Stimulated activated CD4-positive, alpha-beta T cell treated with anti-CD3 and anti-CD28 coated beads, Interleukin-4, amount 100 ng/mL, for 48 hours (primary cell): ENCODE measurements around the gene CAMSAP3.
A peak's percentile ranks its signal among the peaks of the same experiment; 100 is the strongest.
"Not testable (repeated sequence)": the region's sequence is repeated elsewhere in the genome, so short reads cannot be mapped to it uniquely, and the experiment has no call there.

ENCODE experiments used
- DNase-seq, 2 donors: peaks; one replicate each; pipeline ENCODE4 v3.0.0-alpha.2; 2020; ENCODE audit warnings: low read depth in 2 of 2

The CAMSAP3 gene

DNA sequence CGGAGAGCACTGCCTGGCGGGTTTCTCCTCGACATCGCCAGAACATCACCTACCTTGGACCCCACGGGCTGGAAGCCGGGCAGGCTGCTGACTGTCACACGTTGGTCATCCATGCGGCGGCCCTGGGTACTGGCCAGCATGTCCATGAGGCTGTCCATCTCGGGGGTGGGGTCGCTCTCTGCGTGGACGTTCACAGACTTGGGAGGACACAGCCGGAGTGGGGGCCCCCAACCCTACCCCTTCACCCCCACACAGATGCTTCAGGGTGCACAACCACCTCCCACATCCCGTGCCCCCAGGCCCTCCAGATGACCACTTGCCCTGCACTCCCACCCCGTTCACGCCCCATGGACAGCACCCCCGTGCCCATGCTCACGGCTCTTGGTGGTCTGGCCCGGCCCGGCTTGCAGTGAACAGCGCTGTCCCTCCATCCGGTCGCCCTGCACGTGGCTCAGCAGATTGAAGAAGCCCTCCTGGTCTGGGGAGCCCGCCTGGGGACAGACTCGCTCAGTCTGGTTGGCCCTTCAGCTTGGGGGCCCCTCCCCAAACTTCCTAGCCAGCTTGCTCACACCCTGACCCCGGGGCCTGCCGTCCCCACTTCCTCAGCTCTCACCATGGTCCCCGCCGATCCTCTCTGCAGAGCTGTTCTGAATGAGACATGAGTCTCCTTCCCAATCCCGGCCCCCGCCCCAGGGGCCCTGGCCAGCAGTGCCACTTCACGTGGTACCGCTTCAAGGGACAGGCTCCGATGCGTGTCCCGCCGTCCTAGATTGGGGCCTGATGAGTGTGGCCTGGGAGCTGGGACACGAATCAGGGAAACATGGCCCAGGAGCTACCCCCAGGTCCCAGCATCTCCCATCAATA is 36.9 kb downstream of the CAMSAP3 start:
- no peak for DNase-seq

DNA sequence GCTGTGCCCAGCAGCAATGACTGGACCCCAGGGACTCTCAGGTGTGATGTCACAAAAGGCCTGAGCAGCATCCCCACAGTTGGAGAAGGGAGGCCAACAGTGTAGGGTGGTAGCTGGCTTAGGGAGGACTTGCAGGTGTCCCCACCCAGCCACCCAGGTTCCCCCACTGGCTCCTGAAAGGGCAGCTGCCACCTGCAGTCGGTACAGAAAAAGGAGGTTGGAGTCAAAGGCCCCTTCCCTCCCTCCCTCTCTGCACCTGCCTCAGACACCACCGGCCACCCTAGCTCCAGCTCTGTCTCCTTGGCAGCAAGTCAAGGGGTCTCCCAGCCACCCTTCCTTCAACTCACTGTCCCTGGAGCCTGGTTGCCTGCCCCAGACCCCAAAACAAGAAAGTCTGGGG is 38.0 kb downstream of the CAMSAP3 start, which contains the start of gene PCP2:
Gene PCP2 (minus strand): TSS at position 22 of the 400 bp plus-strand sequence. CDS start 262 bp downstream, outside the sequence.
- DNase-seq: no peak

DNA sequence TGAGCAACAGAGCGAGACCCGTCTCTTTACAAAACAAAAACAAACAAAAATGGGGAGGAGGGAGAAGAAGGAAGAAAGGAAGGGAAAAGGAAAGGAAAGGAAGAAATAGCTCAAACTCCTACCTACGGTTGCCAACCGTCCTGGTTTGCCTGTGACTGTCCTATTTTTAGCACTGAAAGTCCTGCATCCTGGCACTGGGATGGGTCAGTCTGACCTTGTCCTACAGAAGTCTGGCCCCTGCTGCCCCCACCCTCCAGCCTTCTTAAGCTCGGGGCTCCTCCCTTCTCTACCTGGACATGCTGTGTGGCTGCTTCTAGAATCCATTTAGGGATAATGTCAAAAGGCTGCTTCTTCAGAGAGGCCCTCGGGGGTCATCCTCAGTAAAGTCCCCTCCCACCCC is 40.0 kb downstream of the CAMSAP3 start:
- no peak for DNase-seq

GRCh38 chr19:7636317-7636690 is 40.6 kb downstream of the CAMSAP3 start:
- DNase-seq: no peak

DNA sequence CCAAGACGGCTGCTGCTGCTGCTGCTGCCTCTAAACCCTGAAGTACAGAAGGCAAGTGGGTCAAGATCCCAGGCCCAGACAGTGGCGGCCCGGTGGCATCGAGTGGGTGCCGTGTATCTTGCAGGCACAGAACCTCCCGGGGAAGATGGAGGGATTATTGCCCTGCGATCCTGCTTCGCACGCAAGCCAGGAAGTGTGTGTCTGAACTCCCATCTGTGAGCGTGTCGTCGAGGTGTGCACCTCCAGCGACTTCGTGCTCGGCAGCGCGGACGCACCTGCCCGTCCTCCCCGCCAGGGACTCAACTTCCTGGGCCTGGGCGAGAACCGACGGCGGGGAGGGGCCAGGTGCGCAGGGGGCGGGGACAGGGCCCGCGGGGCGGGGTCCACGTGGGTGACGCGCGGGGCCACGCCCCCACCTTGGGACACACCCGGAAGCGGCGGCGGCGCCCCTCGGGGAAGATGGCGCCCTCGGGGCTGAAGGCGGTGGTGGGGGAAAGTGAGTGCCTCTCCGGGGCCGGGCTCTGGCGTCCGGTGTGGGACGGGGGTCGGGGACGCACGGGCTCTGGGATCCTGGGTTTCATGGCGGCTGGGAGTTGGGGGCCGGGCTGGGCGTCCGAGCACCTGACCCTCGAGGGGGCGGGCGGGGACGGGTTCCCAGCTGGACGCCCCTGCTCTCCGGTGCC is 41.2 kb downstream of the CAMSAP3 start, which contains the start of gene STXBP2:
Gene STXBP2 (plus strand): TSS at position 420 of the 683 bp plus-strand sequence. CDS start 40 bp downstream, at position 460.
- DNase-seq: peak; percentile 83 to 94

- no peak for DNase-seq
Measured at GRCh38 chr19:7637374-7638256, 42.0 kb downstream of the CAMSAP3 start.

- no peak for DNase-seq
Measured at GRCh38 chr19:7638802-7639465, 43.3 kb downstream of the CAMSAP3 start.

- no peak for DNase-seq
Measured at GRCh38 chr19:7639863-7640348, 44.2 kb downstream of the CAMSAP3 start.

- DNase-seq: no peak
Measured at GRCh38 chr19:7640803-7641202, 45.1 kb downstream of the CAMSAP3 start.

GRCh38 chr19:7641290-7642276 is 45.9 kb downstream of the CAMSAP3 start:
- DNase-seq: no peak

GRCh38 chr19:7642295-7643030 is 46.8 kb downstream of the CAMSAP3 start:
- DNase-seq: no peak

GRCh38 chr19:7643031-7643415 is 47.4 kb downstream of the CAMSAP3 start:
- no peak for DNase-seq

GRCh38 chr19:7643629-7644549 is 48.2 kb downstream of the CAMSAP3 start:
- DNase-seq: not testable (repeated sequence)

GRCh38 chr19:7644550-7644877 is 48.9 kb downstream of the CAMSAP3 start:
- no peak for DNase-seq

DNA sequence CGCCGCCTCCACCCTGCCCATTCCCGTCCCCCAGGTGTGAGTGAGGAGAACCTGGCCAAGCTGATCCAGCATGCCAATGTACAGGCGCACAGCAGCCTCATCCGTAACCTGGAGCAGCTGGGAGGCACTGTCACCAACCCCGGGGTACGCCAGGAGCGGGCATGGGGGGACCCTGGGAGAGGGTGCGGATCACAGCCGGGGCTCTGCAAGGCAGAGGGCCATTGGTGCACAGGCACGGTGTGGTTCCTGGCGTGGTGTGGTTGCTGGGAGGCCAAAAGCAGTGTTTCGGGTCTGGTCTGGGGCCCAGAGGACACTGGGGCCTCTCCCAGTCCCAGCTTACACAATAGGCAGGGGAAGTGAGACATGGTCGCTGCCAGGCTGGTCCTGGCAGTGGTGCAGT is 49.5 kb downstream of the CAMSAP3 start:
- DNase-seq: no peak

DNA sequence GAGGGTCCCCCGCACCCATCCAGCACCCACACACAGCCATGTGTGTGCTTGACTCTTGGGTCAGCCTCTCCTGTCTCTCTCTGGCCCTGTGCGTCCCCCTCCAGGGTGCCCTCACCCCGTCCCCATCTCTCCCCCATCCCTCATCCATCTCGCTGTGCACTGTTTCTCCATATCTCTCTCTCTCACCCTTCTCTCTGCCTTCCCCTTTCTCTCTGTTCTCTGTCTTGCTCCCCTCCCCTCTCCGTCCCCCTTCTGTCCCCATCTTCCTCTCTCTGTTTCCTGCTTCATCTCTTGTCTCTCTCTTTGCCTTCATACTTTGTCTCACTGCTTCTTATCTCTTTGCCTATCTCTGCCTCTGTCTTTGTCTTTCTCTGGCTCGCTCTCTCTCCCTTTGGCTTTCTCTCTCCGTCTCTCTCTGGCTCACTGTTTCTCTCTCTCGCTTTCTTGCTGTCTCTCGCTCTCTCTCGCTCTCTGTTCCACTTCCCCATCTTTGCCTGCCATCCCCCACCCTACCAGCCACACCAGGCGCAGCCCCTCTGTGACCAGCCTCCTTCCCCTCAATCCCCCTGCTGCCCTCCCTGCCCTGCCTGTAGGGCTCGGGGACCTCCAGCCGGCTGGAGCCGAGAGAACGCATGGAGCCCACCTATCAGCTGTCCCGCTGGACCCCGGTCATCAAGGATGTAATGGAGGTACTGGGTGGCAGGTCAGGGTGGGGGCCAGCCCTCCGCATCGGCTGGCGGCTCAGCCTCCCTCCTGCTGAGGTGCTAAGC is 50.2 kb downstream of the CAMSAP3 start:
- DNase-seq: no peak

- no peak for DNase-seq
Measured at GRCh38 chr19:7646426-7646700, 50.7 kb downstream of the CAMSAP3 start.

- no peak for DNase-seq
Measured at GRCh38 chr19:7647156-7647555, 51.5 kb downstream of the CAMSAP3 start.
